H1 (cell line): ENCODE data around the gene DCPS. TPM values are rescaled to one million over a fixed set of nuclear protein-coding genes. Genes with fewer than 3 reads are reported as not detected.
"Not testable (repeated sequence)": the region's sequence is repeated elsewhere in the genome, so short reads cannot be mapped to it uniquely, and the experiment has no call there.

Experiments used
- CTCF ChIA-PET: fragments of 300-600 bp; sonication (Branson Sonifier 250); formaldehyde crosslinking; loops from one replicate; lab custom pipeline; 2021; ENCODE audit not compliant: partially characterized antibody; lab: Charles Lee
- POLR2A ChIA-PET: fragments of 300-600 bp; sonication (Branson Sonifier 250); formaldehyde crosslinking; loops from one replicate; lab custom pipeline; 2021; ENCODE audit warnings: inconsistent platforms; ENCODE audit not compliant: partially characterized antibody; lab: Charles Lee
- DNase-seq, 2 experiments: peaks; one replicate each; pipeline versions ENCODE4 v3.0.0 to v3.0.0-alpha.2; 2010 to 2022; ENCODE audit warnings: low spot score in 2 of 2, low read depth in 1 of 2, mixed read lengths in 1 of 2
- FAIRE-seq: peaks from 2 replicates; lab custom pipeline; 2011; peaks lifted over from hg19 to GRCh38; lab: Jason Lieb, UNC
- H2AFZ ChIP-seq: 2 replicates; pipeline ENCODE4 v1.8.1; 2012; ENCODE audit warnings: low read length, inconsistent platforms
- H2AK5ac ChIP-seq: 2 replicates; pipeline ENCODE4 v1.6.1; 2013; ENCODE audit warnings: low read depth, low read length
- H2BK120ac ChIP-seq: replicated peaks from 2 replicates; pipeline ENCODE3; 2013; ENCODE audit warnings: low read depth, low read length, inconsistent platforms
- H2BK12ac ChIP-seq: 2 replicates; pipeline ENCODE4 v1.6.1; 2013; ENCODE audit warnings: low read depth, low read length
- H2BK15ac ChIP-seq: 2 replicates; pipeline ENCODE4 v1.6.1; 2013; ENCODE audit warnings: low read length
- H2BK20ac ChIP-seq: 2 replicates; pipeline ENCODE4 v1.6.1; 2013; ENCODE audit warnings: low read length
- H2BK5ac ChIP-seq: 2 replicates; pipeline ENCODE4 v1.6.1; 2013; ENCODE audit warnings: low read depth, low read length
- H3K14ac ChIP-seq: 2 replicates; pipeline ENCODE4 v1.6.1; 2013; ENCODE audit warnings: inconsistent platforms; ENCODE audit not compliant: insufficient read length
- H3K18ac ChIP-seq: 2 replicates; pipeline ENCODE4 v1.6.1; 2013; ENCODE audit warnings: low read length; ENCODE audit errors: extremely low read depth
- H3K23ac ChIP-seq: 2 replicates; pipeline ENCODE4 v1.6.1; 2013; ENCODE audit warnings: inconsistent platforms; ENCODE audit not compliant: insufficient read length
- H3K23me2 ChIP-seq: 2 replicates; pipeline ENCODE4 v1.6.1; 2013; ENCODE audit warnings: low read depth, low read length
- H3K27ac ChIP-seq: 2 replicates; pipeline ENCODE4 v1.6.1; 2011; ENCODE audit warnings: low read depth, low read length, inconsistent platforms
- H3K27me3 ChIP-seq, 4 experiments: replicated peaks in 1 of 4; 1 replicate in 1 of 4; 2 replicates in 3 of 4; pipeline versions ENCODE4 v1.6.1 to v1.8.1; 2011 to 2013; ENCODE audit warnings: low read length in 3 of 4, mild to moderate bottlenecking in 3 of 4, inconsistent platforms in 2 of 4, mixed read lengths in 2 of 4, moderate library complexity in 1 of 4; ENCODE audit not compliant: control insufficient read depth in 3 of 4, insufficient read depth in 3 of 4; ENCODE audit errors: extremely low read depth in 1 of 4
- H3K36me3 ChIP-seq, 4 experiments: 2 replicates each; pipeline versions ENCODE4 v1.6.1 to v1.8.1; 2011 to 2013; ENCODE audit warnings: mild to moderate bottlenecking in 4 of 4, low read length in 3 of 4, moderate library complexity in 2 of 4, control low read depth in 1 of 4, inconsistent platforms in 1 of 4; ENCODE audit not compliant: insufficient read depth in 4 of 4, control insufficient read depth in 2 of 4
- H3K4ac ChIP-seq: replicated peaks from 2 replicates; pipeline ENCODE3; 2013; ENCODE audit warnings: low read length, low read depth, mixed read lengths, inconsistent platforms; ENCODE audit not compliant: insufficient read length
- H3K4me1 ChIP-seq, 4 experiments: replicated peaks in 1 of 4; 1 replicate in 1 of 4; 2 replicates in 3 of 4; pipeline versions ENCODE4 v1.6.1 to v1.8.1; 2011 to 2013; ENCODE audit warnings: low read length in 3 of 4, inconsistent platforms in 2 of 4, mixed read lengths in 1 of 4; ENCODE audit not compliant: insufficient read depth in 4 of 4, control insufficient read depth in 3 of 4
- H3K4me2 ChIP-seq, 2 experiments: 2 replicates each; pipeline versions ENCODE4 v1.6.1 to v1.8.1; 2011 to 2013; ENCODE audit warnings: low read depth in 2 of 2, low read length in 2 of 2, control low read depth in 1 of 2, inconsistent platforms in 1 of 2, mild to moderate bottlenecking in 1 of 2; ENCODE audit not compliant: insufficient read depth in 1 of 2
- H3K4me3 ChIP-seq, 4 experiments: fragments of 200-600, 300-600 bp in 1 of 4; sonication (generic), shearing (Covaris generic), sonication (Bioruptor Twin) in 1 of 4; 2 replicates each; pipeline versions ENCODE4 v1.5.1 to v1.8.1; 2011 to 2016; ENCODE audit warnings: low read length in 4 of 4, low read depth in 3 of 4, control low read depth in 2 of 4, inconsistent platforms in 2 of 4, mild to moderate bottlenecking in 2 of 4, mixed read lengths in 1 of 4, moderate library complexity in 1 of 4; ENCODE audit not compliant: insufficient read depth in 2 of 4; ENCODE audit errors: extremely low read depth in 1 of 4
- H3K56ac ChIP-seq: replicated peaks from 2 replicates; pipeline ENCODE3; 2013; ENCODE audit warnings: low read depth, mild to moderate bottlenecking, mixed read lengths, low read length, inconsistent platforms; ENCODE audit not compliant: insufficient read length
- H3K79me1 ChIP-seq: 2 replicates; pipeline ENCODE4 v1.6.1; 2013; ENCODE audit warnings: low read depth, low read length, control low read depth
- H3K79me2 ChIP-seq, 2 experiments: 2 replicates each; pipeline versions ENCODE4 v1.6.1 to v1.8.1; 2012 to 2013; ENCODE audit warnings: low read length in 2 of 2, mild to moderate bottlenecking in 2 of 2, inconsistent platforms in 1 of 2; ENCODE audit not compliant: insufficient read depth in 2 of 2, control insufficient read depth in 1 of 2
- H3K9ac ChIP-seq, 4 experiments: replicated peaks in 1 of 4; 1 replicate in 1 of 4; 2 replicates in 3 of 4; pipeline versions ENCODE4 v1.6.1 to v1.8.1; 2011 to 2013; ENCODE audit warnings: low read depth in 3 of 4, low read length in 3 of 4, control low read depth in 2 of 4, mild to moderate bottlenecking in 2 of 4, moderate library complexity in 2 of 4, inconsistent platforms in 1 of 4; ENCODE audit errors: extremely low read depth in 1 of 4
- H3K9me3 ChIP-seq, 2 experiments: 2 replicates each; pipeline versions ENCODE4 v1.6.1 to v1.8.1; 2012 to 2013; ENCODE audit warnings: mild to moderate bottlenecking in 2 of 2, moderate library complexity in 2 of 2, control low read depth in 1 of 2, inconsistent platforms in 1 of 2, low read depth in 1 of 2, low read length in 1 of 2, mixed read lengths in 1 of 2; ENCODE audit not compliant: insufficient read depth in 2 of 2
- H4K20me1 ChIP-seq, 2 experiments: replicated peaks in 1 of 2; 2 replicates each; pipeline versions ENCODE3 to v1.8.1; 2011 to 2013; ENCODE audit warnings: inconsistent platforms in 2 of 2, low read length in 2 of 2, mild to moderate bottlenecking in 1 of 2; ENCODE audit not compliant: insufficient read depth in 2 of 2, control insufficient read depth in 1 of 2
- H4K5ac ChIP-seq: 2 replicates; pipeline ENCODE4 v1.6.1; 2013; ENCODE audit warnings: low read length, low read depth, mixed read lengths, inconsistent platforms; ENCODE audit not compliant: insufficient read length
- H4K8ac ChIP-seq: 2 replicates; pipeline ENCODE4 v1.8.0; 2013; ENCODE audit warnings: mild to moderate bottlenecking, moderate library complexity, low read length, inconsistent platforms; ENCODE audit not compliant: insufficient read depth; ENCODE audit errors: extremely low read depth
- H4K91ac ChIP-seq: replicated peaks from 2 replicates; pipeline ENCODE3; 2013; ENCODE audit warnings: low read length, mixed read lengths, inconsistent platforms; ENCODE audit not compliant: insufficient read length
- WGBS, 2 experiments: shearing (Covaris generic) in 1 of 2; methylation state at CpG; one replicate each; pipeline versions ENCODE4 v1.1.6 to v1.1.7; 2013 to 2015; ENCODE audit warnings: low lambda C conversion rate in 2 of 2, mixed read lengths in 2 of 2, inconsistent platforms in 1 of 2, low coverage in 1 of 2, missing lambda C conversion rate in 1 of 2; ENCODE audit not compliant: insufficient replicate concordance in 2 of 2, insufficient coverage in 1 of 2, insufficient read length in 1 of 2; ENCODE audit errors: extremely low coverage in 1 of 2, missing lambda C conversion rate in 1 of 2; 5-methylcytosine and 5-hydroxymethylcytosine counted together
- polyA plus RNA-seq, 7 experiments: library from polyadenylated mRNA; depleted of rRNA in 3 of 7; stranded (reverse) in 5 of 7; unstranded in 2 of 7; fragments of >200 nt in 5 of 7; fragments of 200-250 nt in 2 of 7; gene quantifications; 1 replicate in 5 of 7; 2 replicates in 1 of 7; 4 replicates in 1 of 7; pipeline versions ENCODE4 v1.2.1 to v1.2.3, GENCODE V29; 2011 to 2013; ENCODE audit warnings: missing spikeins in 2 of 7, mixed read lengths in 2 of 7
- total RNA-seq: library from RNA; stranded (reverse); fragmentation: NEBNext Ultra II Directional; extraction: Animal tissue kit (Norgen Biotek cat#: 25700); gene quantifications from 2 replicates; pipeline ENCODE4 v1.2.1, GENCODE V29; 2021

The DCPS gene
- total and polyA plus RNA-seq, 2 of the 8 experiments (the other 6 are each of a cell fraction or from before 2014, with no cell fraction given): 24.6 to 55.2 TPM

GRCh38 chr11:126364735-126365134 is 60.9 kb downstream of the DCPS start:
- H4K8ac ChIP-seq, H2BK20ac ChIP-seq, H4K5ac ChIP-seq, H2AK5ac ChIP-seq, H3K56ac ChIP-seq, H3K4ac ChIP-seq, H3K23me2 ChIP-seq, H3K9me3 ChIP-seq, H3K14ac ChIP-seq, H2BK15ac ChIP-seq, H2BK120ac ChIP-seq, H3K36me3 ChIP-seq, H4K20me1 ChIP-seq, H3K4me3 ChIP-seq, H3K27me3 ChIP-seq, CTCF ChIA-PET, H3K79me2 ChIP-seq, H3K27ac ChIP-seq, H3K4me2 ChIP-seq, H3K79me1 ChIP-seq, FAIRE-seq, H2BK5ac ChIP-seq, H3K23ac ChIP-seq, H3K9ac ChIP-seq, H3K18ac ChIP-seq, POLR2A ChIA-PET, H2AFZ ChIP-seq, H4K91ac ChIP-seq, DNase-seq, H2BK12ac ChIP-seq: not testable (repeated sequence)
- WGBS, 2 experiments: 67% methylated on average over 1 of the region's 9 CpGs; no CpG with 5 or more reads in 1 of the 2 experiments
- H3K4me1 ChIP-seq: peaks cover 0 to 28% (median 6%) of the 10 kb centered on the region in 4 experiments; a peak in 5 of 7 replicates

- H3K4me2 ChIP-seq: not testable (repeated sequence)
These were observed 61.6 kb downstream of the DCPS start for GRCh38 chr11:126365508-126365907.

More at GRCh38 chr11:126365508-126365907, 61.6 kb downstream of the DCPS start:
- H2BK12ac ChIP-seq, H2BK20ac ChIP-seq, H3K14ac ChIP-seq, H2AK5ac ChIP-seq, H3K23me2 ChIP-seq, H2AFZ ChIP-seq, H2BK5ac ChIP-seq, H2BK15ac ChIP-seq, H3K9me3 ChIP-seq, H4K5ac ChIP-seq, H3K9ac ChIP-seq, H3K79me2 ChIP-seq, H3K23ac ChIP-seq, H3K27ac ChIP-seq, POLR2A ChIA-PET, H3K4ac ChIP-seq, H4K20me1 ChIP-seq, H4K8ac ChIP-seq, H3K36me3 ChIP-seq, H3K56ac ChIP-seq, H3K18ac ChIP-seq, H2BK120ac ChIP-seq, H4K91ac ChIP-seq, H3K27me3 ChIP-seq, H3K79me1 ChIP-seq, H3K4me3 ChIP-seq: not testable (repeated sequence)
- peak in 1 of 2 experiments; percentile 42 for DNase-seq
- CTCF ChIA-PET: interaction anchor here (1.0 to 1.3 kb wide), 3 partner anchors 8 to 114 kb away, joined by 3 to 6 read pairs (median 3); no protein-coding TSS in a partner anchor
- peaks cover 0 to 26% (median 6%) of the 10 kb centered on the region in 4 experiments; a peak in 5 of 7 replicates for H3K4me1 ChIP-seq
- peak; percentile 48 for FAIRE-seq
- WGBS, 2 experiments: 99% methylated on average over 5 of the region's 5 CpGs; no CpG with 5 or more reads in 1 of the 2 experiments
